ENCODE data around the gene PCDH9.

GRCh38 chr13:67183151-67183550, 47.0 kb downstream of the PCDH9 start:
- no peak for TF ChIP-seq REST (IDR thresholded peaks at IDR 0.05; ENCODE audit: insufficient read depth in 1 of 2, low read depth in 2 of 2, low read length in 2 of 2)
- no peak for TF ChIP-seq POLR2AphosphoS5 (IDR thresholded peaks at IDR 0.05; ENCODE audit: low read depth, low read length)
- TF ChIP-seq TAF1 (IDR thresholded peaks at IDR 0.05; ENCODE audit: borderline replicate concordance, insufficient read depth, low read length): no peak
